GM18498 (cell line): ENCODE data around the gene ALDH7A1.
"Not testable (repeated sequence)": the region's sequence is repeated elsewhere in the genome, so short reads cannot be mapped to it uniquely, and the experiment has no call there.

Experiments
- ATAC-seq: cut with Tn5 transposase; IDR thresholded peaks from one replicate; pipeline ENCODE4 v1.9.1; 2021; ENCODE audit warnings: mild to moderate bottlenecking, moderate library complexity; ENCODE audit not compliant: unreplicated experiment

The ALDH7A1 gene

DNA sequence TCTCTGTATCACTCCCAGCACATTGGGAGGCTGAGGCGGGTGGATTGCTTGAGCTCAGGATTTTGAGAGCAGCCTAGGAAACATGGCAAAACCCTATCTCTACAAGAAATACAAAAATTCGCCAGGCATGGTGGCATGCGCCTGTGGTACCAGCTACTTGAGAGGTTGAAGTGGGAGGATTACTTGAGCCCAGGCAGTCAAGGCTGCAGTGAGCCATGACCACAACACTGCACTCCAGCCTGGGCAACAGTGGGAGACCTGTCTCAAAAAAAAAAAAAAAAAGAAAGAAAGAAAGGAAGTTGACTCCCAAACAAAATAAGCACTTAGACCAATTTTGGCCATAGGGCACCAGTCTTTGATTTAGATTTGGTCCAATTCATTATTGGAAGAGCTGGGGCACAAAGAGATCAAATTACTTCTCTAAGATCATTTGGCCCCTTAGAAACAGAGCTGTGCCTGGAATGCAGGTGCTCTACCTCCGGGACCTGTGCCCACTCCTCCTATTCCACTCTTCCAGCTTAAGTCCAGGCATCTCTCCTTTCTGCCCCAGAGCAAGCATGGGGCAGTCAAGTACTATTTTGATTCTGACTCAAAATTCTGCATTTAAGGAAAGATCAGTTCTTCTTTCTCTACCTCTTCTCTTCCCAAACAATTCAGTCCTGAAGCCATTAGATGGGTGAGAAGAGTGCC lies 59.0 kb downstream of the ALDH7A1 start:
- ATAC-seq = no peak

DNA sequence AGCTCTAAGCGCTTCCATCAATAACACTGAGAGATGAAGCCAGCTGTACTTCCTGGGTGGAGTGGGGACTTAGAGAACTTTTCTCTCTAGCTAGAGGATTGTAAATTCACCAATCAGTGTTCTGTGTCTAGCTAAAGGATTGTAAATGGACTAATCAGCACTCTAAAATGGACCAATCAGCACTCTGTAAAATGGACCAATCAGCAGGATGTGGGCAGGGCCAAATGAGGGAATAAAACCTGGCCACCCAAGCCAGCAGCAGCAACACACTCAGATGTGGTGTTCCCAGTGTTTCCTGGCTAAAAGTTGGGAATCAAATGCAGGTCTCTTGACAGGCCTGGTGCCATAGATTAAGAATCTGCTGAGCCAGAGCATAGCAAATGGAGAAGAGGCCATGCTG lies 60.5 kb downstream of the ALDH7A1 start:
- no peak for ATAC-seq

DNA sequence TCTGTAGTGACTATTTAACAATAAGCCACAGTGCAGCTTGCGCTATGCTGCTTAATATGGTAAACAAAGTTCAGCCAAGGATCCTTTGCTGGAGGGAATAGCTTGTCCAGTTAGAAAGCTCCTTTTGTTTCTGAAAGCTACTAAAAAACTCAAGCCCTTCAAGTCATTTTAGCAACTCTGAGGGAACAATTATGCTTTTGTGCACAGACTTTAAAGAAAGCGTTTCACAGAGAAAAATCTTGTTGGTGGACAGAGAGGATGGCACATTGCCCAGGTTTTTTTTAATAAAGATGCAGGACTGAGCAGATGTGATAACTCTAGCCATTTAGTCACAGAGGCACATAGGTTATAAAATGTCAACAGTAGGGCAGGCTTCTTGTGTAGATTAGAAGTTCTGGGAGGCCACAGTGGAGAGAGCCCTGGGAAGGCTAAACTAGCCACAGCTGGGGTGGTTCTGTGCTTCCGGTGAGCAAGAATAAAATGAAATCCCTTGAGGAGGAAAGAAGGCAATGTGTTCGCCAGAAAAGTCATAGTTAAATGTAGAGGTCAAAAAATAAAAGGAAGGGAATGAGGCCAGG lies 63.4 kb downstream of the ALDH7A1 start:
- ATAC-seq = no peak

DNA sequence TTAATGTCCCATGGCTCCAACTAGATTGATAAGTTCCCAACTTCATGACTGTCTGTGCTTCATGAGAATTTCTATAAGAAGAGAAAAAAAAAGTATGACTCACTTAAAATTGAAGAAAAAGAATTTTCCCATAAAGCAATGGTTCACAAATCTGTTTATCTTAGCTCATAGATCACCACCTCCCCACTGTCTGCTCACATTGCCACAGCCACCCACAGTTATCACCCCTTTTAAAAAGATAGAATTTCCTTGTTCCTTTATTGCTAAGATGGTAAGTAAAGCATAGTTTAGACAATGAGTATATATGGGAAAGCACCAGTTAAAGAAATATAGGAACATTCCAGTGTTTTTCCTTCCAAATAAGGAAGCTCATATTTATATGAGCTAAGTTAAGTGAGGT lies 67.1 kb downstream of the ALDH7A1 start:
- ATAC-seq = no peak

DNA sequence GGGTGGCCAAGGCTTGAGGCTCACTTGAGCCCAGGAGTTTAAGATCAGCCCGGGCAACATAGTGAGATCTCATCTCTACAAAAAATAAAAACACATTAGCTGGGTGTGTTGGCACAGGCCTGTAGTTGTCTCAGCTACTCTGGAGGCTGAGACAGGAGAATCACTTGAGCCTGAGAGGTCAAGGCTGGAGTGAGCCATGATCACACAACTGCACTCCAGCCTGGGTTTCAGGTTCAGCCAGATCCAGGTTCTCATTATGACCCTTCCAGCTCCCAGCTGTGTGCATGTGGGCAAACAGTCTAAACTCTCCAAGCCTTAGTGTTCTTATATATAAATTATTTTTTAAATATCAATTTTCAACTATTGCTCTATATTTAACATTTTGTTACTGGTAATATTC lies 67.9 kb downstream of the ALDH7A1 start:
- no peak for ATAC-seq

DNA sequence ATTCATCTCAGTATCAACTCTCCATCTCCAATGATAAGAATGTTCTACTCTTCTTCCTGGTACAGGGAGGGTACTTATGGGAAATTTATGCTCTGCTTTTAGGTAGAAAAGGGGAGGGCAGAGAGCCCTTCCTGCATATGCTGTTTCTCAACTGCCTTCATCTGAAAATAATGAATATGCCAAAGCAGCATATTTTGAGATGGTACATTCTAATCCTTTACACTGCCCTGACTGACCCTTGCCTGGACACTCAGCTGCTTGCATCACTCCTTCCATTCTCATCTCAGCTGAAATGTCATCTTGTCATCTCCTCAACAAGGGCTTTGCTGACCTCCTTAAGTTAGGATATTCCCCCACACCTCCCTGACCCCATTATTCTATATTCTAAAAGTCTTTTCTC lies 68.5 kb downstream of the ALDH7A1 start:
- no peak for ATAC-seq

DNA sequence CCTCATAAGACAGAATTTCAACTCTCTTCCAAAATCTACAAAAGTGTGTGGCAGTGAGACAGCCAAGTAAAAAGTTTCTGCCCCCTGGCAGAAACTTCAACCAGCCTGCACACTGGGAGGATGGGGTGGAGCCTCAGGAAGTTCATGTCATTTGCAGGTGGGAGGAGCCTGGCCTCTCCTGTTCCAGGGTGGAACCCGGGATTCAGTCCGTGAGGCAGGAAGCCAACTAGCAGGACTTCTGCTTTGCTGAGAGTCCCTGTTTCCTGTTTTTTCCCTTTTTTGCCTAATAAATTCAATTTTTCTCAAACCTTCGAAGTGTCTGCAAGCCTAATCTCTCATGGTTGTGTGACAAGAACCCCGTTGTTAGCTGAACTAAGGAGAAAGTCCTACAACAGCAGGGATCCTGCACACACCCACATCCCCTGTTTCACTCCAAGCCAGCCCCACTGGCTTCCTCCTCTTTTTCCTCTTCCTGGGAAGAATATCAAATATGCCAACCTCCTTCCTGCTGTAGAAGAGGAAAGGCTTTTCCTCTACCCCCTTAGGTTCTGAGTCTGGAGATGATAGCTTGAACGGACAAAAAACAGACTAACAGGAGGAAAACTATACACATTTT lies 69.3 kb downstream of the ALDH7A1 start:
- ATAC-seq = no peak

DNA sequence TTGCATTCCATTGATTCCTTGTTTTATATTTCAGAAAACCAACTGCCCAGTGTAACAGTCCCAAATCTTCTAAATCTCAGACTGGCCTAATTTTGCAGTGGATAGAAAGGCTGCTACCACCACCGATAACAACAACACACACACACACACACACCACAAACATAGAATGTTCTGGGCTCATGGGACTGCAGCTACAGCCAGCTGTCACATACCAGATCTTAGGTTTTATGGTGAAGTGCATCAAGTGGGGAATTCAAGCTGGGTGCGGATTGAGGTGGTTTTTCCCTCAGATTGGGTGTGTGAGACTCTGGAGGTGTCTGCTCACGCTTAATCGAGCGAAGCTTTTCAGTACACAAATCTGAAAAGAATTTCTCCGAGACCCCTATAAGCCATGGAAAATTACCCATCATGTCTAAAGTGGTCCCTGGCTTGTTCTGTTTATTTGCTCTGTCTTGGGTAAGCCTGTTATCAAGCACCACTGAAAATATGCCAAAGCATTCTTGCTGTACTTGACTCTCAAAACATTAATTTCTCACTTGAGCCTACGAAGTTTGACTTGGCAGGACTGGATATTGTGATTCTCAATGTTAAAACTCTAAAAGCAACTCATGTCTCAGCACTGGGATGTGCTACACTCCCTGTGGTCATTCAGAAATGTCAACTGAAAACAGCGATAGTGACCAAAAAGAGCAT lies 71.1 kb downstream of the ALDH7A1 start:
- no peak for ATAC-seq

DNA sequence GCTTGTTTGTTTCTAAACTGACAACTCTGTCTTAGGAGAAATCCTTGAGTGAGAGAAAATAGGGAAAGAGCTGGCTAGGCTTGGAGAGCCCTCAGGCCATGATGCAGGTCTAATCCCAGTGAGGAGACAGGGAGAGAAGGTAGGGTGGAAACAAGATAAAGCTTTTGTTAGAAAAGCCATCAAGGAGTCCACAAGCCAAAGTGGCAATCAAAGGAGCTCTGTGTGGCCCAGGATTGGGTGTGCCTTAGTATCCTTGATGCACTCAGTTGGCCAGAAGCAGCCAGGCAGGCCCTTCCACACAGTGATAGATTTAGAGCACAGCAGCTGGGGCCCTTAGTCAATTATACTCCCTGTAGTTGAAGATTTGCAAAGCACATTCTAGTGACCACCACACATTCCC lies 73.9 kb downstream of the ALDH7A1 start:
- no peak for ATAC-seq

DNA sequence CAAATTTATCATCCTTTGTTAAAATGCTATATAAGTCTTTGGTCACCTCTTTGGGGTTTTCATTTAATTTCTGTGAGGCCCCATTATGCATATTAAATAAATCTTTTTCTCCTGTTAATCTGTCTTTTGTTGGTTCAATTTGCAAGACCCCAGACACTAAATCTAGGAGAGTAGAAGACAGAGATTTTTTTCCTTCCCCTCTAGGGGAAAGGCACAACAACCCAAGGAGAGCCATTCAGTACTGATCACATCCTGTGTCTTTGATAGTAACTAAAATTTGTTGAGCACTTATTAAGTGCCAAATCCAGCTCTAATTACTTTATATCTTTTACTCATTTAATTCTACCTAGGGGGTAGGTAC lies 74.4 kb downstream of the ALDH7A1 start:
- ATAC-seq = no peak

DNA sequence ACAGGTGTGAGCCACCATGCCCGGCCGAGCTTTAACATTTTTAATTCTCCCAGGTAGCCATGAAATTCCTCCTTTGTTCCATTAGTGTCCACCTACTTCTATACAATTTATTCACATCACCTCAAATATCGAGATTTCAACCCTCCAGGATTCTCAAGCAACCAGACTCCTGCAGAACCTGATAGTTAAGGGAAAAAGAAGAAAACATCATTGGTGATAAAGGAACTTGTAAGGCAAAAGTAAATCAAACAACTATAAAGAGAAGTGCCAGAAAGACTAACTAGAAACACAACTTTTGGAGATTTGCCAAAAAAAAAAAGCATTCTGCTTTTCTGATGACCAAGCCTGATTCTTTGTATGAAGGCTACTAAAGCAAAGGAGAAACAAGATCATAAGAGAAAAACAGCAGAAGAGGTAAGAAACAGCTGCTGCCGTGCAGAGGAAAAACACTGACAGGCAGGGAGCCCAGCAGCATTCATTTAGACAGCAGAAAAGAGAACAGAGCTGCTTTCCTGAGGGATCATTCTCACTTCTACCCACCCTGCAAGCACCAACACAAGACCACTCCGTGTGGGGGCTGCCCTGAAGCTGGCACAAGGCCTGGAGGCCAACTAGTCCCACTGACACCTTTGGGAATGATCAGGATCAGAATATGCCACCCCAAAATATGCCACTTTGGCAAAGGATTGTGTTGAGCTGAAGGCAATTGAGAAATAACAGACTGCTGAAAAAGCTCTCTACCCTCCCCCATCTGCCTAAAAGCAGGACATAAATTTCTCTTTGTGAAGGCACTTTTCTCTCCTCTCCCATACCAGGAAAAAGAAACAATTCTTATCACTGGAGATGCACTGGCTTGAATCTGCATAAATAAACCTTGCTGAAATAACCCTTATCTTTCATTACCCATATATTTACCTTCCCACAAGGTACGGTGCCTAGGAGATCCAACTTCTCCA lies 75.1 kb downstream of the ALDH7A1 start:
- no peak for ATAC-seq

DNA sequence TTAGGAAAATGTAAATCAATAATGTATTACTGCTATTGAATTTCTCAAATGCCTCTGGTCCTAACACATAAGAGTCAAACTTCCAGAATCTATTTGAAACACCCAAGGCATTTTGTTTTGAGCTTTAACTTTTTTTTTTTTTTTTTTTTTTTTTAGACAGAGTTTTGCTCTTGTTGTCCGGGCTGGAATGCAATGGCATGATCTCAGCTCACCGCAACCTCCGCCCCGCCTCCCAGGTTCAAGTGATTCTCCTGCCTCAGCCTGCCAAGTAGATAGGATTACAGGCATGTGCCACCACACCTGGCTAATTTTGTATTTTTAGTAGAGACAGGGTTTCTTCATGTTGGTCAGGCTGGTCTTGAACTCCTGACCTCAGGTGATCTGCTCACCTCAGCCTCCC lies 75.8 kb downstream of the ALDH7A1 start:
- not testable (repeated sequence) for ATAC-seq

DNA sequence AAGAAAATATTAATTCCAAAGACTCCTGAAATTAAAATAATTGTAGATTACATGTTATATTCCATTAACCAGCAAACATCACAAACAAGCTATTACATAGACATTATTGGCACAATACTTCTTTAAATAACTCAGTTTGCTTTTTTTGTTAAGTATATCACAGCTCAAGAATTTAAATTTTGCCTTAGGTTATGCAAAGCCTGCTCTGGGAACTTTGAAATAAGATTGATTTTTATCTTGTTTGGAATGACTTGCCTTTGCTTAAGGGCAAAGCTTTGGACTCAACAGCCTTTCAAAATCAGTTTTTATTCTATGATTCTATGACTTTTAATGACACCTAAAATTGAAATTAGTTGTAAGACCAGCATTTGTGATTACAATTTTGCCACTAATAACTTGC lies 78.2 kb downstream of the ALDH7A1 start:
- ATAC-seq = no peak

DNA sequence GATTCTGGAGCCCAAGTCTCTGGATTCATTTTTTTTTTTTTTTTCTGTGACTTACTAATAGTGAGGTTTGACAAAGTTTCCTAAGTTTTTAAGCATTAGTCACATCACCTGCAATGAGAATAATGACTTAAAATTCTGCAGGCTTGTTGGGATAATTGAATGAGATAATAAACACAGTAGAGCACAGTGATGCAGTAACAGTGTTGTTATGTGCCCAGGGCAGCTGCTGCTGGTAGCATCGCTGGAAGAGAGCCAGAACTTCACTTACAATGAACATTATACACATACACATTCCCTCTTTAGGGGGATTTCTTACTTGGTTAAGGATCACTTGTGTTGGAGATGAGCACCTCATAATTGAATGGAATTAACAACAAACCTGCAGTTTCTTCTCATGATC lies 78.9 kb downstream of the ALDH7A1 start:
- no peak for ATAC-seq

DNA sequence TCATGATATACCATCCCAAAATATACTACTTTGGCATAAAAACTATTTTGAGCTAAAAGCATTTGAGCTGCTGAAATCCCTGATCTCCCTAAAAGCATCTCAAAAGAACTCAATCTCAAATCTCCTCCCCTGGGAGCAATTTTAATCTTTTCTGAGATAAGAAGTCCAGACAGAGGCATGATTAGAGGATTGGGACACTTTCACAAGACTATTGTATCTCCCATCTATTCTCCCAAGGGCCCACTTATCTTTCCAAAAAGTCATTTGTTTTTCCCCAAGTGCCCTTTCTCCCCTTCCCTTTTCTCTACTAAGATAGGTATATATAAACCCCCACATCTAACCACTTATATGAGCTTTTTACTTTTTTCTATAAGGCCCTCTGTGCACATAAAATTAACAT lies 79.7 kb downstream of the ALDH7A1 start:
- no peak for ATAC-seq

DNA sequence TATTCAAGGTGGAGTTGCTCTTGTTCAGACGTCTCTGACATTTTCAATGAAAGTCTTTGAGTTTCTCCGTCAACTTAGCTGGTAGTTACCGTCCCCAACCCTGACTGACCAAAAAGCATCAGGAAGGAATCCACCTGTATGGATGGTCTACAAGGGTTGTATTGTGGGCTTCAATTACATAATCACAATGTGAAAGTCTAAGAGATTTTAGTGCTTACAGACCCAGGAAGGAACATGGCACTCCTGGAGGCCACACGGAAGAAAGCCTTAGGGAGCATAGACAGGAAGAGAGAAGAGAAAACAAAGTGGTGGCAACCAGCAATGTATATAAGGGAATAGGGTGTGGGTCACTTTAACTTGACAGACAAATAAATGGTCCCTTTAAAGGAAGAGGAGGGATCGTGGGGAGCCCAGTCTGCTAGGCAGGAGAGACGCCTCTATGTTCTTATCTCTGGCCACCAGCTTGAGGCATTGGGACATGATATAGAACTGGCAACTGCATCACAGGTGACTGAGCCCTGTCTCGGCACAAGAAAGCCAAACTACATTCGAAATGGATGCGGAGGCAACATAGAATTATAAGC lies 80.4 kb downstream of the ALDH7A1 start:
- ATAC-seq = no peak

DNA sequence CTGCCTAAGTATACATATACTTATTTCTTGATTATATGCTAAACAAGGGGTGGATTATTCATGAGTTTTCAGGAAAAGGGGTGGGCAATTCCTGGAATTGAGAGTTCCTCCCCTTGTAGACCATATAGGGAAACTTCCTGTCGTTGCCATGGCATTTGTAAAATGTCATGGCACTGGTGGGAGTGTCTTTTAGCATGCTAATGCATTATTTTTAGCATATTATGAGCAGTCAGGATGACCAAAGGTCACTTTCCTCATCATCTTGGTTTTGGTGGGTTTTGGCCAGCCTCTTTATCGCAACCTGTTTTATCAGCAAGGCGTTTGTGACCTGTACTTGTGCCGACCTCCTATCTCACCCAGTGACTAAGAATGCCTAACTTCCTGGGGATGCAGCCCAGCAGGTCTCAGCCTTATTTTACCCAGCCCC lies 80.9 kb downstream of the ALDH7A1 start:
- ATAC-seq = no peak

DNA sequence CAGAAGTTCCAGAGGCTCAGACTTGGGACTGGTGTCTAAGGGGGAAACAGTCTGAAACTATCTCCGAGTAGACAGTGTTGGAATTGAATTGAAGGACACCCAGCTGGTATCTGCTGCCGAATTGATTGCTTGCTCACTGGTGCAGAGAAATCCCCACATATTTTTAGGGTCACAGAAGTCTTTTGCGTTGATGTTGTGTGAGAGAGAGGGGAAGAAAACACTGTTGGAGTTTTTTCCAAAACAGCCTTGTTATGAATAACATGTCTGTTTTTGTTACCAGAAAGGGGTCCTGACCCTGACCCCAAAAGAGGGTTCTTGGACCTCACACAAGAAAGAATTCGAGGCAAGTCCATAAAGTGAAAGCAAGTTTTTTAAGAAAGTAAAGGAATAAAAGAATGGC lies 81.3 kb downstream of the ALDH7A1 start:
- ATAC-seq = no peak

DNA sequence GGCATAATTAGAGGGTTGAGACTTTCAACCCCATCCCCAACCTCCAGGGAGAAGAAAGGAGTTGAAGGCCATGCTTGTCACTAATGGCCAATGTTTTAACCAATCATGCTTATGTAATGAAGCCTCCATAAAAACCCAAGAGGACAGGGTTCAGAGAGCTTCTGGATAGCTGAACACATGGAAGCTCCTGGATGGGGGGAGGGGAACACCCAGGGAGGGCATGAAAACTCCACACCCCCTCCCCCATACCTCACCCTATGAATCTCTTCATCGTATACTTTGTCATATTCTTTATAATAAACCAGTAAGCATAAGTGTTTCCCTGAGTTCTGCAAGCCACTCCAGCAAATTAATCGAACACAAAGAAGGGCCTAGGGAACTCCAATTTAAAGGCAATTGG lies 81.7 kb downstream of the ALDH7A1 start:
- ATAC-seq = no peak

DNA sequence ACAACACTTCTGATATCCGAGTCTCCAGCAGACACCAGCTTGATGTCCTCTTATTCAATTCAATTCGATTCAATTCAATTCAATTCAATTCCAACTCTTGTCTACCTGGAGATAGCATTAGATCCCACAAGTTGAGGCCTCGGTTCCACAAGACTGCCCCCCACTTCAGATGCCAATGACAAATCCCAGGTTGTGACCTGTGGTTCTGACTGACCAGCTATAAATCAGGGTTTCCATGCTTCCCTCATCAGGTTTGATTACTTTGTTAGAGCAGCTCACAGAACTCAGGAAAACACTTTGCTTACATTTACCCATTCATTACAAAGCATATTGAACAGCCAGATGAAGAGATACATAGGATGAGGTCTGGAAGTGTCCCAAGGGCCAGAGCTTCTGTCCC lies 82.6 kb downstream of the ALDH7A1 start:
- no peak for ATAC-seq

DNA sequence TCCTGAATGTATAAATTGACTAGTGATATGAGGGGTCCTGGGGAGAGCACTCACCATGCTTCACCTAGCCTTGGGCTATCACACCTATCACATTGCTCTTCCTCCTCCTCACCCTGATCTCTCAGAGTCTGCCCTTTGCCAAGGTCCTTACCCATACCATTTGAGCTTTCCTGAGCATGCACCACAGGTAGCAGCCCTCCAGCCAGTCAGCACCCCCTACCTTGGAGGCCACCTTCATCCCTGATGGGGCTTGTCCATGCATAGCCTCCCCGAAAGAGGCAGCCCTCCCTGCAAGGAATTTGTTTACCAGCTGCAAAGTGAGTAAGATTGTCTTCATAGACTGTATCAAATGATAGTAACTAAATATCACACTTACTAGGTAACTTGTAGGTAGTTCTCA lies 83.1 kb downstream of the ALDH7A1 start:
- ATAC-seq = no peak
